ENCODE data around the gene NPB.

Gene NPB

DNA sequence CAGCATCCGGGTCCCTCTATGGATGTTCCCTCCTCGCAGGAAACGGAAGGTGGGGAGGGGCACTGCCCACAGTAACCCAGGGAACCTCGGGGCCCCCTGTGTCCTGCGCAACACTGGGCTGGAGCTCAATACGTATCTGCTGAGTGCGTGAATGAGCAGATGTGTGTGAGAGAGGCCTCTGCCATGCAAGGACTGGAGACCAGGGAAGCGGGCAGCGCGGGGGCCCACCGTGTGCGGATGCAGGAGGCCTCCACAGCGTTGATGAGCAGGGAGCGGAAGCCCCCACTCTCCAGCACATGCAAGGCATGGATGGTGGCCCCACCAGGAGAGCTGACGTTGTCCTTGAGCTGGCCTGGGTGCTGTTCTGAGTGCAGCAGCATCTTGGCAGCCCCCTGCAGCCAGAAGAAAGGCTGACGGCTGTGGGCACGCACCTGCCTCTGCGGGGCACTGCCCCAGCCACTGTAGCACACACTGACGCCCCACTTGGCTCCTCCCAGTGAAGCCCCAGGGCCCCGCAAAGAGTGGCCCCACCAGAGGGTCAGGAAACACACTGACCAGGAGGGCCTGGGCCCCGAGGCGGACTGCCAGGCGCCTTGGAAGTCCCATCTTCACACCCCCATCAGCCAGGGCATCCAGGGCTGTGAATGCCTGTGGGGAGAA is 32.2 kb downstream of the NPB start:
- FAIRE-seq: no peak
- DNase-seq (ENCODE audit: extremely low spot score, insufficient read length, low read depth): no peak

DNA sequence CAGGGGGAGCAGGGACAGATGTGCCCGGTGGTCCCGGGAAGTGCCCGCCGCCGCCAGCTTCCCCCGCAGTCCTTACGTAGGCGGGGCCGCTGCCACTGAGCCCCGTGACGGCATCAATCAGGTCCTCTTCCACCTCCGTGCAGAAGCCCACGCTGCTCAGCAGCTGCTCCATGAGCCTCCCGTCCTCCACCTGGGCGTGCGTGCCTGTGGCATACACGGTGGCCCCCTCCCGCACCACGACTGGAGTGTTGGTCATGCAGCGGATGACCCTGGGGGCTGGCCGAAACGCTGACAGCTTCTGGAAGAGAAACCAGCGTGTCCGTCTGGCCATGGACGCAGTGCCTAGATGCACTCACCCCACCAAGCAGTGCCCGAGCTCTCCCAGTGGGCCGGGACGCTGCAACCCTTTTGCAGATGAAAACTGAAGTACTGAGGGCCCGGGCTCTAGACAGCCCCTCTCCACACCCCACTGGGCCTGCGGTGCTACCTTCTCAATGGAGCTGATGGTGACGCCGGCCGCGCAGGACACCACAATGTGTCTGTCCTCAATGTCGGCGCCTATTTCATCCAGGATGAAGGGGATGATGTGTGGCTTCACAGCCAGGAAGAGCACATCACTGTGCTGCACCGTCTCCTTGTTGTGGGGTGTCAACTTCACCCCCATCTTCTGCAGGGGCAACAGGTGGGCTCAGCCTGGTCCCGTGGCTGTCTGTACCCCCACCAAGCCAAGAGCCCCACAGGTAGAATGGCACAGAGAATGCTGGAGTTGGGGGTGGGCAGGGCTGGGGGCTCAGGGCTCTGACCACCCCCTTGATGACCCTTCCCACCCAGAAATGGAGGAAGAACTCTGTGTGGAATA is 33.0 kb downstream of the NPB start:
- FAIRE-seq (no peak), DNase-seq (ENCODE audit: extremely low spot score, insufficient read length, low read depth) (no peak)

GRCh38 chr17:81935709-81936084 is 33.7 kb downstream of the NPB start:
- DNase-seq (ENCODE audit: extremely low spot score, insufficient read length, low read depth): no peak
- no peak for FAIRE-seq

- no peak for FAIRE-seq
- DNase-seq (ENCODE audit: extremely low spot score, insufficient read length, low read depth): no peak
Measured at GRCh38 chr17:81939218-81939617, 37.2 kb downstream of the NPB start.

- DNase-seq (ENCODE audit: extremely low spot score, insufficient read length, low read depth) (no peak), FAIRE-seq (no peak)
Measured at GRCh38 chr17:81939881-81940385, 37.9 kb downstream of the NPB start.

- DNase-seq (ENCODE audit: extremely low spot score, insufficient read length, low read depth): no peak
- FAIRE-seq: no peak
Measured at GRCh38 chr17:81940538-81941483, 38.8 kb downstream of the NPB start.

DNA sequence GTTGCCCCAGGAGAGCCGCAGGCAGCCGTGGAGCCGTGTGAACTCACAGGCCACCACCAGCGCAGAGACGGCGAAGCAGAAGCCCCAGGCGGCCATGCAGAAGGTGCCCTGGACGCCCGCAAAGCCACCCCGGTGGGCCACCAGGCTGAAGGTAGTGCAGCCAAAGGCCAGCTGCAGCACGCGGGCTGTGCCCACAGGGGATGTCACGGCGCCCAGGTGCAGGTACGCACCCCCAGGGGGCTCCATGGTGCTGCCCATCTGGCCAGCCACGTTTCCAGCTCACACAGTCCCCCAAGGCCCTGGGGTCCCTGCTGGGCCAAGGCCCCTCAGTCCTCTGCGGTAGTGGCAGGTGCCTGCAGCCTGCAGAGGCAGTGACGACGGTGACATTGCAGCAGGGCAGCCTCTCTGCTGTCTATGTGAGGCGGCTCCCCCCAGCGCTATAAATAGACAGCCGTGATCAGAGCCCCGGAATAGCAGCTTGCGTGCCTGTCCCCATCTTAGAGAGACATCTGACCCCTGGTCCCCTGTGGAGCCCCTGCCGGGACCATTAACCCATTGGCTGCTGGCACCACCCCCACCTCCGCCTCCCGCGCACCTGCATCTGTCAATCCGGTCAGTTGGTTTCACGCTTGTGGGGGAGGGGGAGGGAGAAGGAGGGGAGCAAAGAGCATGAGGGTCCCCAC is 39.6 kb downstream of the NPB start:
- FAIRE-seq (no peak), DNase-seq (ENCODE audit: extremely low spot score, insufficient read length, low read depth) (no peak)

DNA sequence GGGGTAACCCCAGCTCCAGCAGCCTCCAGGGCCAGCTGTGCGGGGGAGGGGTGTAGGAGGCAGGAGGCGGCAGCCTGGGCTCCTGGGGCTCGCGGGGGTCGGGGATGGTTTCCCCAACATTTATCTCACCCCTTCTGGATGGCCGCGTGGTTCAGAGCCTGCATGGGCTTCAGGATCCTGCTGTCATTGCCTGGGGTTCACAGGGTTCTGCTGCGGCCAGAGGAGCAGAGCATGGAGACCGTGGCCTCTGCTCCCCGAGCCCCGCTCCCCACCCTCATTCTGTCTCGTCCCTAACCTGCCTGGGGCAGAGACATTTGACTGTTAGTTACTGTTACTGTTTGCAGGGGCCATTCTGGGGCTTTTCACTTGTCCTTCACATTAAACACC is 40.1 kb downstream of the NPB start:
- FAIRE-seq: no peak

GRCh38 chr17:81944858-81945257 is 42.8 kb downstream of the NPB start:
- no peak for DNase-seq (ENCODE audit: extremely low spot score, insufficient read length, low read depth)
- no peak for FAIRE-seq

More for the DNA sequence above, 40.1 kb downstream of the NPB start:
- DNase-seq (ENCODE audit: extremely low spot score, insufficient read length, low read depth): no peak

GRCh38 chr17:81947189-81947588 is 45.2 kb downstream of the NPB start, which contains the start of gene MYADML2:
Gene MYADML2 (minus strand): TSS chr17:81947233. CDS start chr17:81941741, 5,492 bp downstream.
- DNase-seq (ENCODE audit: extremely low spot score, insufficient read length, low read depth) (no peak), FAIRE-seq (no peak)

GRCh38 chr17:81948635-81949378 is 46.8 kb downstream of the NPB start:
- FAIRE-seq (no peak), DNase-seq (ENCODE audit: extremely low spot score, insufficient read length, low read depth) (no peak)

DNA sequence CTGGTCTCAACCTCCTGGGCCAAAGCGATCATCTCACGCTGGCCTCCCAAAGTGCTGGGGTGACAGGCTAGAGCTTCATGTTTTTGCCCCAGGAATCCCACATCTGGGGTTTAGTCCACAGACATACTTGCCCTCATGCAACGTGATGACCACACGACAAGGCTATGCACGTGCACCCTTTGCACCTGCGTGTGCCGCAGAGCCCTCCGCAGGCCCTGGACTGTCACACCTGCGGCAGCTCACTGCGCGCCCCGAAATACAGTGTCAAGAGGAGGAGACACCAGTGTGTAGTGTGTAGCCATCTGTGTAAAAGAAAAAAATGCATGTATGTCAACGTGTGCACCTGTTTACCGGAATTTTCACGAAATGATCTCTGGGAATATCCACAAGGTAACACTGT is 48.5 kb downstream of the NPB start:
- DNase-seq (ENCODE audit: extremely low spot score, insufficient read length, low read depth): no peak
- no peak for FAIRE-seq

DNA sequence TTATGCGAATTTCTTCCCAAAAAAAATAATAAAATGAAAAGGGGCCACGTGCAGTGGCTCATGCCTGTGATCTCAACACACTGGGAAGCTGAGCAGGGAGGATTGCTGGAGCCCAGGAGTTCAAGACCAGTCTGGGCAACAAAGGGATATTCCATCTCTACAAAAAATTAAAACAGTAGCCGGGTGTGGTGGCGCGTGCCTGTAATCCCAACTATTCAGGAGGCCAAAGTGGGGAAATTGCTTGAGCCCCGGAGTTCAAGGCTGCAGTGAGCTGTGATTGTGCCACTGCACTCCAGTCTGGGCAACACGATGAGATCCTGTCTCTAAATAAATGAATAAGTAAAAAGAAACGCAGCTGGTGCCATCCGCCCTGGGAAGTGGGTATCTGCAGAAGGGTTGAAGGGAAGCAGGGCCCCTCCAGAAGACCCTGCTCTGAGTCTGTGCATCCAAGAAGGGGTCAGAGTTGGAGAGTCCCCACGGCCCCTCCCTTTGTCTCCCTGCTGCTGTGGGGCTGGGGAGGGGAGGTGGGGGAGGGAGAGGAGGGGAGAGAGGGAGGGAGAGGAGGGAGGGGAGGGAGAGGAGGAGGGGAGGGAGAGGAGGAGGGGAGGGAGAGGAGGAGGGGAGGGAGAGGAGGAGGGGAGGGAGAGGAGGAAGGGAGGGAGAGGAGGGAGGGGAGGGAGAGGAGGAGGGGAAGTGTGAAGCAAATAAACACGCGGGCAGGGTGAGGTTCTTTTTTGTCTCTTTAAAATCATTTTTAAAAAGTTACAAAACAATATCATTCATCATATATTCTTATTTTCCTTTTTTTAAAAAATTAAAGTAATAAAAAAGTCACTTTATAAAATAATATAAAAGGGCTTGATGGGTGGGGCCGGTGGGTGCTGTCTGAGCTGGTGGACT is 50.0 kb downstream of the NPB start:
- no peak for FAIRE-seq
- DNase-seq (ENCODE audit: extremely low spot score, insufficient read length, low read depth): no peak

Data from GM18507 (cell line).